H1 (cell line): ENCODE results near the gene GNAO1. TPM values are rescaled to one million over a fixed set of nuclear protein-coding genes. Genes with fewer than 3 reads are reported as not detected.

ENCODE experiments used
- CTCF ChIA-PET: fragments of 300-600 bp; sonication (Branson Sonifier 250); formaldehyde crosslinking; loops from one replicate; lab custom pipeline; 2021; ENCODE audit not compliant: partially characterized antibody; lab: Charles Lee
- POLR2A ChIA-PET: fragments of 300-600 bp; sonication (Branson Sonifier 250); formaldehyde crosslinking; loops from one replicate; lab custom pipeline; 2021; ENCODE audit warnings: inconsistent platforms; ENCODE audit not compliant: partially characterized antibody; lab: Charles Lee
- DNase-seq, 2 experiments: peaks; one replicate each; pipeline versions ENCODE4 v3.0.0 to v3.0.0-alpha.2; 2010 to 2022; ENCODE audit warnings: low spot score in 2 of 2, low read depth in 1 of 2, mixed read lengths in 1 of 2
- FAIRE-seq: peaks from 2 replicates; lab custom pipeline; 2011; peaks lifted over from hg19 to GRCh38; lab: Jason Lieb, UNC
- H2AFZ ChIP-seq: 2 replicates; pipeline ENCODE4 v1.8.1; 2012; ENCODE audit warnings: low read length, inconsistent platforms
- H2AK5ac ChIP-seq: 2 replicates; pipeline ENCODE4 v1.6.1; 2013; ENCODE audit warnings: low read depth, low read length
- H2BK120ac ChIP-seq: replicated peaks from 2 replicates; pipeline ENCODE3; 2013; ENCODE audit warnings: low read depth, low read length, inconsistent platforms
- H2BK12ac ChIP-seq: 2 replicates; pipeline ENCODE4 v1.6.1; 2013; ENCODE audit warnings: low read depth, low read length
- H2BK15ac ChIP-seq: 2 replicates; pipeline ENCODE4 v1.6.1; 2013; ENCODE audit warnings: low read length
- H2BK20ac ChIP-seq: 2 replicates; pipeline ENCODE4 v1.6.1; 2013; ENCODE audit warnings: low read length
- H2BK5ac ChIP-seq: 2 replicates; pipeline ENCODE4 v1.6.1; 2013; ENCODE audit warnings: low read depth, low read length
- H3K14ac ChIP-seq: 2 replicates; pipeline ENCODE4 v1.6.1; 2013; ENCODE audit warnings: inconsistent platforms; ENCODE audit not compliant: insufficient read length
- H3K18ac ChIP-seq: 2 replicates; pipeline ENCODE4 v1.6.1; 2013; ENCODE audit warnings: low read length; ENCODE audit errors: extremely low read depth
- H3K23ac ChIP-seq: 2 replicates; pipeline ENCODE4 v1.6.1; 2013; ENCODE audit warnings: inconsistent platforms; ENCODE audit not compliant: insufficient read length
- H3K23me2 ChIP-seq: 2 replicates; pipeline ENCODE4 v1.6.1; 2013; ENCODE audit warnings: low read depth, low read length
- H3K27ac ChIP-seq: 2 replicates; pipeline ENCODE4 v1.6.1; 2011; ENCODE audit warnings: low read depth, low read length, inconsistent platforms
- H3K27me3 ChIP-seq, 4 experiments: replicated peaks in 1 of 4; 1 replicate in 1 of 4; 2 replicates in 3 of 4; pipeline versions ENCODE4 v1.6.1 to v1.8.1; 2011 to 2013; ENCODE audit warnings: low read length in 3 of 4, mild to moderate bottlenecking in 3 of 4, inconsistent platforms in 2 of 4, mixed read lengths in 2 of 4, moderate library complexity in 1 of 4; ENCODE audit not compliant: control insufficient read depth in 3 of 4, insufficient read depth in 3 of 4; ENCODE audit errors: extremely low read depth in 1 of 4
- H3K36me3 ChIP-seq, 4 experiments: 2 replicates each; pipeline versions ENCODE4 v1.6.1 to v1.8.1; 2011 to 2013; ENCODE audit warnings: mild to moderate bottlenecking in 4 of 4, low read length in 3 of 4, moderate library complexity in 2 of 4, control low read depth in 1 of 4, inconsistent platforms in 1 of 4; ENCODE audit not compliant: insufficient read depth in 4 of 4, control insufficient read depth in 2 of 4
- H3K4ac ChIP-seq: replicated peaks from 2 replicates; pipeline ENCODE3; 2013; ENCODE audit warnings: low read length, low read depth, mixed read lengths, inconsistent platforms; ENCODE audit not compliant: insufficient read length
- H3K4me1 ChIP-seq, 4 experiments: replicated peaks in 1 of 4; 1 replicate in 1 of 4; 2 replicates in 3 of 4; pipeline versions ENCODE4 v1.6.1 to v1.8.1; 2011 to 2013; ENCODE audit warnings: low read length in 3 of 4, inconsistent platforms in 2 of 4, mixed read lengths in 1 of 4; ENCODE audit not compliant: insufficient read depth in 4 of 4, control insufficient read depth in 3 of 4
- H3K4me2 ChIP-seq, 2 experiments: 2 replicates each; pipeline versions ENCODE4 v1.6.1 to v1.8.1; 2011 to 2013; ENCODE audit warnings: low read depth in 2 of 2, low read length in 2 of 2, control low read depth in 1 of 2, inconsistent platforms in 1 of 2, mild to moderate bottlenecking in 1 of 2; ENCODE audit not compliant: insufficient read depth in 1 of 2
- H3K4me3 ChIP-seq, 4 experiments: fragments of 200-600, 300-600 bp in 1 of 4; sonication (generic), shearing (Covaris generic), sonication (Bioruptor Twin) in 1 of 4; 2 replicates each; pipeline versions ENCODE4 v1.5.1 to v1.8.1; 2011 to 2016; ENCODE audit warnings: low read length in 4 of 4, low read depth in 3 of 4, control low read depth in 2 of 4, inconsistent platforms in 2 of 4, mild to moderate bottlenecking in 2 of 4, mixed read lengths in 1 of 4, moderate library complexity in 1 of 4; ENCODE audit not compliant: insufficient read depth in 2 of 4; ENCODE audit errors: extremely low read depth in 1 of 4
- H3K56ac ChIP-seq: replicated peaks from 2 replicates; pipeline ENCODE3; 2013; ENCODE audit warnings: low read depth, mild to moderate bottlenecking, mixed read lengths, low read length, inconsistent platforms; ENCODE audit not compliant: insufficient read length
- H3K79me1 ChIP-seq: 2 replicates; pipeline ENCODE4 v1.6.1; 2013; ENCODE audit warnings: low read depth, low read length, control low read depth
- H3K79me2 ChIP-seq, 2 experiments: 2 replicates each; pipeline versions ENCODE4 v1.6.1 to v1.8.1; 2012 to 2013; ENCODE audit warnings: low read length in 2 of 2, mild to moderate bottlenecking in 2 of 2, inconsistent platforms in 1 of 2; ENCODE audit not compliant: insufficient read depth in 2 of 2, control insufficient read depth in 1 of 2
- H3K9ac ChIP-seq, 4 experiments: replicated peaks in 1 of 4; 1 replicate in 1 of 4; 2 replicates in 3 of 4; pipeline versions ENCODE4 v1.6.1 to v1.8.1; 2011 to 2013; ENCODE audit warnings: low read depth in 3 of 4, low read length in 3 of 4, control low read depth in 2 of 4, mild to moderate bottlenecking in 2 of 4, moderate library complexity in 2 of 4, inconsistent platforms in 1 of 4; ENCODE audit errors: extremely low read depth in 1 of 4
- H3K9me3 ChIP-seq, 2 experiments: 2 replicates each; pipeline versions ENCODE4 v1.6.1 to v1.8.1; 2012 to 2013; ENCODE audit warnings: mild to moderate bottlenecking in 2 of 2, moderate library complexity in 2 of 2, control low read depth in 1 of 2, inconsistent platforms in 1 of 2, low read depth in 1 of 2, low read length in 1 of 2, mixed read lengths in 1 of 2; ENCODE audit not compliant: insufficient read depth in 2 of 2
- H4K20me1 ChIP-seq, 2 experiments: replicated peaks in 1 of 2; 2 replicates each; pipeline versions ENCODE3 to v1.8.1; 2011 to 2013; ENCODE audit warnings: inconsistent platforms in 2 of 2, low read length in 2 of 2, mild to moderate bottlenecking in 1 of 2; ENCODE audit not compliant: insufficient read depth in 2 of 2, control insufficient read depth in 1 of 2
- H4K5ac ChIP-seq: 2 replicates; pipeline ENCODE4 v1.6.1; 2013; ENCODE audit warnings: low read length, low read depth, mixed read lengths, inconsistent platforms; ENCODE audit not compliant: insufficient read length
- H4K8ac ChIP-seq: 2 replicates; pipeline ENCODE4 v1.8.0; 2013; ENCODE audit warnings: mild to moderate bottlenecking, moderate library complexity, low read length, inconsistent platforms; ENCODE audit not compliant: insufficient read depth; ENCODE audit errors: extremely low read depth
- H4K91ac ChIP-seq: replicated peaks from 2 replicates; pipeline ENCODE3; 2013; ENCODE audit warnings: low read length, mixed read lengths, inconsistent platforms; ENCODE audit not compliant: insufficient read length
- ATF3 ChIP-seq: IDR thresholded peaks from 2 replicates; pipeline ENCODE4 v1.6.1; 2011; ENCODE audit warnings: low read depth, mild to moderate bottlenecking, low read length; ENCODE audit not compliant: insufficient read depth
- BACH1 ChIP-seq: IDR thresholded peaks from 2 replicates; pipeline ENCODE4 v1.6.1; 2012; ENCODE audit warnings: low read length, improper control_type of control experiment
- KDM4A ChIP-seq: IDR thresholded peaks from one replicate; pipeline ENCODE4 v1.7.1; 2012; ENCODE audit warnings: low read depth, mild to moderate bottlenecking, moderate library complexity, low read length, inconsistent platforms; ENCODE audit not compliant: severe bottlenecking
- MAX ChIP-seq: IDR thresholded peaks from 2 replicates; pipeline ENCODE4 v1.6.1; 2012; ENCODE audit warnings: inconsistent platforms
- RNF2 ChIP-seq: fragments of 200-900, 300-1000 bp; sonication (generic); IDR thresholded peaks from 2 replicates; pipeline ENCODE4 v1.7.1; 2016; ENCODE audit warnings: borderline replicate concordance, low read depth, mild to moderate bottlenecking, antibody characterized with exemption, low read length; ENCODE audit not compliant: poor library complexity, severe bottlenecking; ENCODE audit errors: missing control alignments
- RXRA ChIP-seq: IDR thresholded peaks from 2 replicates; pipeline ENCODE4 v1.6.1; 2011; ENCODE audit warnings: low read depth, mild to moderate bottlenecking, low read length, moderate library complexity; ENCODE audit not compliant: insufficient read depth
- SAP30 ChIP-seq: fragments of 300-600 bp; sonication (generic); IDR thresholded peaks from 2 replicates; pipeline ENCODE4 v1.7.1; 2012; ENCODE audit warnings: low read length, moderate library complexity, mild to moderate bottlenecking, inconsistent platforms; ENCODE audit not compliant: insufficient read depth, insufficient replicate concordance
- SIRT6 ChIP-seq: IDR thresholded peaks from one replicate; pipeline ENCODE4 v1.7.1; 2012; ENCODE audit warnings: low read length, inconsistent platforms
- SP1 ChIP-seq: IDR thresholded peaks from 2 replicates; pipeline ENCODE4 v1.6.1; 2011; ENCODE audit warnings: low read depth, low read length
- WGBS, 2 experiments: shearing (Covaris generic) in 1 of 2; methylation state at CpG; one replicate each; pipeline versions ENCODE4 v1.1.6 to v1.1.7; 2013 to 2015; ENCODE audit warnings: low lambda C conversion rate in 2 of 2, mixed read lengths in 2 of 2, inconsistent platforms in 1 of 2, low coverage in 1 of 2, missing lambda C conversion rate in 1 of 2; ENCODE audit not compliant: insufficient replicate concordance in 2 of 2, insufficient coverage in 1 of 2, insufficient read length in 1 of 2; ENCODE audit errors: extremely low coverage in 1 of 2, missing lambda C conversion rate in 1 of 2; 5-methylcytosine and 5-hydroxymethylcytosine counted together
- polyA plus RNA-seq, 7 experiments: library from polyadenylated mRNA; depleted of rRNA in 3 of 7; stranded (reverse) in 5 of 7; unstranded in 2 of 7; fragments of >200 nt in 5 of 7; fragments of 200-250 nt in 2 of 7; gene quantifications; 1 replicate in 5 of 7; 2 replicates in 1 of 7; 4 replicates in 1 of 7; pipeline versions ENCODE4 v1.2.1 to v1.2.3, GENCODE V29; 2011 to 2013; ENCODE audit warnings: missing spikeins in 2 of 7, mixed read lengths in 2 of 7
- total RNA-seq: library from RNA; stranded (reverse); fragmentation: NEBNext Ultra II Directional; extraction: Animal tissue kit (Norgen Biotek cat#: 25700); gene quantifications from 2 replicates; pipeline ENCODE4 v1.2.1, GENCODE V29; 2021

Gene GNAO1
- total and polyA plus RNA-seq, 2 of the 8 experiments (the other 6 are each of a cell fraction or from before 2014, with no cell fraction given), result 6.7 to 34.4 TPM

DNA sequence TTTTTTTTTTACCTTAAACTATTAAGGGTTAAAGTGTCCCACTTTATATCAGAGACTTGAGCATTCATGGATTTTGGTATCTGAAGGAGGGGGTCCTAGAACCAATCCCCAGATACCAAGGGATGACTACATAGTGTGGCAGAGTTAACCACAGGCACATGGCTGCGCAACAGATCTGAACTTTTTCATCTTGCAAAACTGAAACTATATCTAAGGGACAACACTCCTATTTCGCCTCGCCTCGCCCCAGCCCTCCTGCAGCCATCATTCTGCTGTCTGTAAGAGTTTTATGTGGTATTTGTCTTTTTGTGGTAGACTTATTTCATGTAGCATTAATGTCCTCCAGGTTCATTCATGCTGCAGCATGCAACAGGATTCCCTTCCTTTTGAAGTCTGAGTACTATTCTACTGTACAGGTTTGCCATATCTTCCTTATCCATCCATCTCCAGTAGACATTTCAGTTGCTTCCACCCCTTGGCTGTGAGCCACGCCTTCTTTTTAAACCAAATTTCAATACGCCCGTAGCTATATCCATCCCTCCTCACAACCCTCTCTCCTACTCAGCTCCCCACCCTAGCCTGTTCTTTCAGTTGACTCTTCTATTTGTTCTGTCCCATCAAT lies 180.8 kb downstream of the GNAO1 start:
- Histone ChIP-seq H3K23ac (no peak overlapping the region), H3K79me1 (no peaks in the 10 kb centered on the region), H3K36me3 (no peaks in the 10 kb centered on the region), H3K56ac (no peak overlapping the region), H2AK5ac (no peak overlapping the region), H3K79me2 (no peaks in the 10 kb centered on the region), H3K4me3 (no peak overlapping the region), H3K14ac (no peak overlapping the region), H2BK15ac (no peak overlapping the region), H3K9me3 (no peaks in the 10 kb centered on the region), H3K27ac (no peak overlapping the region), H3K4me1 (no peaks in the 10 kb centered on the region), H3K4ac (no peak overlapping the region)
- ChIA-PET POLR2A (no interaction called here), CTCF (interaction anchor here (1.5 kb wide), 1 partner anchor 23 kb away, joined by 5 read pairs; no protein-coding TSS in a partner anchor)
- TF ChIP-seq SAP30, result no peak
- TF ChIP-seq ATF3, result no peak
- TF ChIP-seq MAX, result no peak
- no peak for TF ChIP-seq RXRA
- no peak for TF ChIP-seq KDM4A
- no peak for TF ChIP-seq SP1
- no peak for TF ChIP-seq SIRT6
- no peak for TF ChIP-seq BACH1
- TF ChIP-seq RNF2, result no peak
- TF ChIP-seq, all 59 proteins: peak for 0
- Histone ChIP-seq H2BK120ac (no peak overlapping the region), H2AFZ (no peak overlapping the region), H3K27me3 (no peaks in the 10 kb centered on the region), H4K91ac (no peak overlapping the region), H3K18ac (no peak overlapping the region), H2BK12ac (no peak overlapping the region), H4K20me1 (no peaks in the 10 kb centered on the region), H3K23me2 (no peaks in the 10 kb centered on the region), H3K4me2 (no peak overlapping the region), H2BK20ac (no peak overlapping the region), H4K5ac (no peak overlapping the region), H4K8ac (no peak overlapping the region), H2BK5ac (no peak overlapping the region), H3K9ac (no peak overlapping the region)
- FAIRE-seq, result no peak
- DNase-seq, result no peak
- 94 to 100% methylated on average over 2 to 7 of the region's 7 CpGs for WGBS, 2 experiments
